Neural cell (in vitro differentiated cells): Measurements from ENCODE around the gene SLC45A1.

ENCODE experiments used
- CTCF ChIP-seq: fragments of 450-650 bp; IDR thresholded peaks from 2 replicates; pipeline ENCODE4 v1.5.1; 2014; ENCODE audit warnings: antibody characterized with exemption, mild to moderate bottlenecking, moderate library complexity; ENCODE audit not compliant: poor library complexity, severe bottlenecking
- TAF1 ChIP-seq: IDR thresholded peaks from 2 replicates; pipeline ENCODE4 v1.6.1; 2012; ENCODE audit warnings: low read depth

DNA sequence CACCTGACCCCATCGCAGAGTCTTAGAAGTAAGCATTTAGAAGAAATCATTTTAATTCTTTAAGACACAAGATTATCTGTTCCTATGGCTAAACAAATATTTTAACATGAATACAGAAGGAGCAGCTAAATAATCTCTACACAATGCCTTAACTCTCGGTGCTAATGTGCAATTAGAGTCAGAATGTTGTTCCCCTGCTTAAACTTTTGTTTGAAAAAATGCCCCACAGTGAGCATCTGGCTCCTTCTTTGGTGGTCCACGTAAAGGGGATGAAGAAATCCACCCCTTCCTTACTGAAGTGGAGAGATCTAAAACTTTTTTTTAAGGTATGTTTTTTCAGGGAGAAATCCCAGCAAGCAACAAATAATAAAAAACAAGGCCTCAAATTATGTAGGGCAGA is 55.2 kb downstream of the SLC45A1 start:
- TF ChIP-seq CTCF (no peak), TAF1 (no peak)
